Measurements from ENCODE around the gene ZMYM2. TPM values are rescaled to one million over a fixed set of nuclear protein-coding genes. Genes with fewer than 3 reads are reported as not detected.

Gene ZMYM2
- total RNA-seq, 4 donors from 2014 or later, result 100 to 154 (median 117) TPM

DNA sequence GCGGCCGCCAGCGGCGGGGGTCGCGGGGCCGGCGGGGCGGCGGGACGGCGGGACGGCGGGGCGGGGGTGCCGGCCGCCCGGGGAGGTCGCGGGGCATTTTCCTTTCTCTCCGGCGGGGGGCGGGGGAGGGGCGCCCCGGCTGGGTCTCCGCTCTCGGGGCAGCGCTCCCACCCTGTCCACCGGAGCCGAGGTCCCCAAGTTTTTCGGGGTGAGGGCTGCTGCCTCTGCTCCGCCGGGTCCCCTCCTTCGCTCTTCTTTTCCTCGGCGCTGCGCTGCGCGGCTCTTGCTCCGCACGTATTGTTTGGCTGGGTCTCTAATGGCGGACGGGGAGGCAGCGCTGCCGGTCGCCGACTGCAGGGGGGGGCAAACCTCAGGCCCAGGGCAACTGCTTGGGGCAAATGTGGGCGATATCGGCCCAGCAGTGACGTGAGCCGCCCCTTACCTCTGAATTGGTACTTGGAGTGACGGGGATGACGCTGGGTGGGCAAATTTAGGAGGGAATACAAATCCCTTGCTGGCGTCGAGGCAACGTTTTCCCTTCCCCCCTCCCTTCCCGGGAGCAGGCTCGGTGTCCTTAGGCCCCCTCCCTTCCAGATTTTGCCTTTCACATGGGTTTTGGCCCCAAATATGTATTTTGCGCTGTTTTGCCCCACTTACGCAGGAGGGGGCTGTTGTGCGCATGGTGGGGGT is 759 bp downstream of the ZMYM2 start:
- peak overlapping the region; percentile 96 to 100 (median 98) for H3K27ac ChIP-seq
- no peaks in the 10 kb centered on the region for H3K36me3 ChIP-seq
- TF ChIP-seq, protein P1, sequence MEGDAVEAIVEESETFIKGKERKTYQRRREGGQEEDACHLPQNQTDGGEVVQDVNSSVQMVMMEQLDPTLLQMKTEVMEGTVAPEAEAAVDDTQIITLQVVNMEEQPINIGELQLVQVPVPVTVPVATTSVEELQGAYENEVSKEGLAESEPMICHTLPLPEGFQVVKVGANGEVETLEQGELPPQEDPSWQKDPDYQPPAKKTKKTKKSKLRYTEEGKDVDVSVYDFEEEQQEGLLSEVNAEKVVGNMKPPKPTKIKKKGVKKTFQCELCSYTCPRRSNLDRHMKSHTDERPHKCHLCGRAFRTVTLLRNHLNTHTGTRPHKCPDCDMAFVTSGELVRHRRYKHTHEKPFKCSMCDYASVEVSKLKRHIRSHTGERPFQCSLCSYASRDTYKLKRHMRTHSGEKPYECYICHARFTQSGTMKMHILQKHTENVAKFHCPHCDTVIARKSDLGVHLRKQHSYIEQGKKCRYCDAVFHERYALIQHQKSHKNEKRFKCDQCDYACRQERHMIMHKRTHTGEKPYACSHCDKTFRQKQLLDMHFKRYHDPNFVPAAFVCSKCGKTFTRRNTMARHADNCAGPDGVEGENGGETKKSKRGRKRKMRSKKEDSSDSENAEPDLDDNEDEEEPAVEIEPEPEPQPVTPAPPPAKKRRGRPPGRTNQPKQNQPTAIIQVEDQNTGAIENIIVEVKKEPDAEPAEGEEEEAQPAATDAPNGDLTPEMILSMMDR (IDR thresholded peaks at IDR 0.05), result peak in 4 of 6 experiments; percentile 10 to 26 (median 20)
- TF ChIP-seq POLR2A (IDR thresholded peaks at IDR 0.05), result no peak
- H3K4me1 ChIP-seq, result peaks cover 18 to 25% of the 10 kb centered on the region in 2 donors
- peak; percentile 53 to 55 for DNase-seq
- no peaks in the 10 kb centered on the region for H3K9me3 ChIP-seq
- no peaks in the 10 kb centered on the region for H3K27me3 ChIP-seq
- intact Hi-C loops (cut with DNase I), result loop anchor here (5.0 kb wide), 1 partner anchor 177 kb away; the partner anchor contains the start of gene PSPC1
- WGBS, 2 donors, result 1% methylated on average over 8 to 23 of the region's 61 CpGs
- peak overlapping the region; percentile 11 to 96 (median 68) for H3K4me3 ChIP-seq (replicated peaks in 1 of 3)

DNA sequence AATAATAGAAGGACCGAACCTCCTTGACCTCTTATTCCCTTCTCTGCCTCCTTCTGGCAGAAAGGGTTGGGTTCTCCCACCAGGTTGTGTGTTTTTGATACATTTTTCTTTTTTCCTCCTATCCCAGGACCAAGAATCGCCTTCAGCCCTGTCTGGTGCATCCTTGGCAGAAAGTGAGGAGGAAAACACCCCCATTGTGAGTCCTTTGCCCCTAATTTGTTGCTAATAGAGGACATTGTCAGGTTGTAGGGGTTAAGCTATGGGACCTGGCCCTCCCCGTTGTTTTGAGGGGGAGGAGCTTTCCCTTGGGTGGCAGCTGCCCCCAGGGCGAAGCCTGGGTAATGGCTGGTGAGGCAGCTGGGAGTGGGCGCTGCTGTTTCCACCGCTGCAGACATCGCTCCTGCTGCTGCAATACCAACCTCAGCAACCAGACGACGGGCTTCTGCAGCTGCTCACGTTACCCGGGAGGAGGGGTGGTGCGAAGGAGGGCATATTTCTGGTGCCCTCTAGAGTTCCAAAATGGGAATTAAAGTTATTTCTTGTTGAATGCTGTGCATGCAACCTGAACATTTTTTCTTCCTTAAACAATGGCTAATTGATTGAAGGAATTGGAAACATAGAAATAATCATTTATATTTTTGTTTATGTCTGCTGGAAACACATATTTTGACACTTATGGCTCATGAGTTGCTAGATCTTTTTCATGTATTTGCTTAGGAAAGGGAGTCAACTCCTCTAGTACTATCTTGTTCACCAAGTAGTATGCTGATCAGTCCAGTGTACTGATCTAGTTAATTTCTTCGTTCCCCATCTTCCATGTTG is 1.5 kb downstream of the ZMYM2 start:
- H3K27ac ChIP-seq, result peak overlapping the region; percentile 96 to 100 (median 98)
- 3% methylated on average over 13 of the region's 13 CpGs for WGBS, 2 donors
- peak; percentile 86 to 90 for DNase-seq
- intact Hi-C loops (cut with DNase I), result loop anchor here (5.0 kb wide), 1 partner anchor 178 kb away; the partner anchor contains the start of gene PSPC1
- TF ChIP-seq POLR2A (IDR thresholded peaks at IDR 0.05), result peak in 1 of 2 donors; percentile 83
- TF ChIP-seq, protein P1 (IDR thresholded peaks at IDR 0.05), result peak; percentile 75 to 98 (median 92)
- peak overlapping the region; percentile 11 to 96 (median 68) for H3K4me3 ChIP-seq (replicated peaks in 1 of 3)
- peaks cover 18 to 25% of the 10 kb centered on the region in 2 donors for H3K4me1 ChIP-seq
- no peaks in the 10 kb centered on the region for H3K36me3 ChIP-seq
- no peaks in the 10 kb centered on the region for H3K27me3 ChIP-seq
- H3K9me3 ChIP-seq, result no peaks in the 10 kb centered on the region

- Histone ChIP-seq H3K27me3 (no peaks in the 10 kb centered on the region), H3K27ac (peak overlapping the region in 1 of 3 donors; percentile 18), H3K9me3 (no peaks in the 10 kb centered on the region), H3K4me1 (peaks cover 18 to 25% of the 10 kb centered on the region in 2 donors), H3K36me3 (no peaks in the 10 kb centered on the region), H3K4me3 (replicated peaks in 1 of 3) (no peak overlapping the region)
- WGBS, 2 donors, result 72 to 78% methylated on average over 2 of the region's 2 CpGs
- no peak for DNase-seq
- intact Hi-C loops (cut with DNase I), result no loop called here
- TF ChIP-seq, protein P1 (IDR thresholded peaks at IDR 0.05), result no peak
- no peak for TF ChIP-seq POLR2A (IDR thresholded peaks at IDR 0.05)
Observed at GRCh38 chr13:19960653-19960976, 2.1 kb downstream of the ZMYM2 start.

GRCh38 chr13:19961489-19961888 is 3.0 kb downstream of the ZMYM2 start:
- no peak for DNase-seq
- 58 to 60% methylated on average over 4 of the region's 4 CpGs for WGBS, 2 donors
- H3K36me3 ChIP-seq, result peaks cover 0 to 5% of the 10 kb centered on the region in 2 donors
- intact Hi-C loops (cut with DNase I), result no loop called here
- no peak overlapping the region for H3K27ac ChIP-seq
- peaks cover 18 to 25% of the 10 kb centered on the region in 2 donors for H3K4me1 ChIP-seq
- H3K9me3 ChIP-seq, result no peaks in the 10 kb centered on the region
- TF ChIP-seq, protein P1 (IDR thresholded peaks at IDR 0.05), result no peak
- no peak for TF ChIP-seq POLR2A (IDR thresholded peaks at IDR 0.05)
- no peaks in the 10 kb centered on the region for H3K27me3 ChIP-seq
- no peak overlapping the region for H3K4me3 ChIP-seq (replicated peaks in 1 of 3)

Measured in thyroid gland (tissue), 4 donors.